Liver (tissue), 9 donors: Measurements from ENCODE around the gene DAPK3. TPM values are rescaled to one million over a fixed set of nuclear protein-coding genes. Genes with fewer than 3 reads are reported as not detected.

Source experiments
- DNase-seq: peaks from one replicate; pipeline ENCODE4 v3.0.0-alpha.2; 2017; ENCODE audit warnings: low spot score
- H3K27ac ChIP-seq, 2 donors: one replicate each; pipeline ENCODE4 v1.7.0; 2013; ENCODE audit warnings: inconsistent platforms in 2 of 2, low read length in 2 of 2, control low read depth in 1 of 2, low read depth in 1 of 2, mild to moderate bottlenecking in 1 of 2
- H3K27me3 ChIP-seq, 4 donors: one replicate each; pipeline versions ENCODE4 v1.6.1 to v1.7.0; 2013; ENCODE audit warnings: low read length in 3 of 4, inconsistent platforms in 1 of 4, mild to moderate bottlenecking in 1 of 4, moderate library complexity in 1 of 4; ENCODE audit not compliant: control insufficient read depth in 4 of 4, insufficient read depth in 4 of 4
- H3K36me3 ChIP-seq, 4 donors: one replicate each; pipeline versions ENCODE4 v1.6.1 to v1.7.0; 2013; ENCODE audit warnings: low read length in 3 of 4, mild to moderate bottlenecking in 3 of 4, low read depth in 1 of 4, moderate library complexity in 1 of 4; ENCODE audit not compliant: control insufficient read depth in 4 of 4, insufficient read depth in 3 of 4
- H3K4me1 ChIP-seq, 4 donors: one replicate each; pipeline versions ENCODE4 v1.6.1 to v1.7.0; 2013; ENCODE audit warnings: low read length in 3 of 4, mild to moderate bottlenecking in 3 of 4, moderate library complexity in 1 of 4; ENCODE audit not compliant: control insufficient read depth in 4 of 4, insufficient read depth in 4 of 4
- H3K4me3 ChIP-seq, 3 donors: one replicate each; pipeline versions ENCODE4 v1.6.1 to v1.7.0; 2013; ENCODE audit warnings: low read length in 3 of 3, control low read depth in 1 of 3, low read depth in 1 of 3, mild to moderate bottlenecking in 1 of 3
- H3K9ac ChIP-seq, 2 donors: one replicate each; pipeline ENCODE4 v1.7.0; 2013; ENCODE audit warnings: low read length in 2 of 2, mild to moderate bottlenecking in 2 of 2, moderate library complexity in 2 of 2, control low read depth in 1 of 2, low read depth in 1 of 2
- H3K9me3 ChIP-seq, 4 donors: one replicate each; pipeline versions ENCODE4 v1.6.1 to v1.7.0; 2013; ENCODE audit warnings: low read length in 3 of 4; ENCODE audit not compliant: control insufficient read depth in 4 of 4
- EGR1 ChIP-seq, 2 donors: IDR thresholded peaks; 2 replicates each; pipeline ENCODE4 v1.6.1; 2016 to 2018; ENCODE audit warnings: antibody characterized with exemption in 2 of 2, low read depth in 2 of 2
- FOXA1 ChIP-seq: IDR thresholded peaks from 2 replicates; pipeline ENCODE4 v1.6.1; 2016; ENCODE audit warnings: antibody characterized with exemption
- FOXA2 ChIP-seq: IDR thresholded peaks from 2 replicates; pipeline ENCODE4 v1.6.1; 2016; ENCODE audit warnings: antibody characterized with exemption
- GABPA ChIP-seq, 2 donors: IDR thresholded peaks in 1 of 2; conservative IDR thresholded peaks in 1 of 2; 2 replicates each; pipeline ENCODE4 v1.6.1; 2016; ENCODE audit warnings: antibody characterized with exemption in 2 of 2, mild to moderate bottlenecking in 1 of 2, moderate library complexity in 1 of 2
- HNF4A ChIP-seq, 2 donors: conservative IDR thresholded peaks; 2 replicates each; pipeline ENCODE4 v1.6.1; 2016; ENCODE audit warnings: antibody characterized with exemption in 2 of 2, mild to moderate bottlenecking in 2 of 2
- HNF4G ChIP-seq: IDR thresholded peaks from 2 replicates; pipeline ENCODE4 v1.6.1; 2016; ENCODE audit warnings: antibody characterized with exemption
- JUND ChIP-seq, 2 donors: IDR thresholded peaks; 2 replicates each; pipeline ENCODE4 v1.6.1; 2016; ENCODE audit warnings: antibody characterized with exemption in 2 of 2
- NR2F2 ChIP-seq: IDR thresholded peaks from 2 replicates; pipeline ENCODE4 v1.6.1; 2016; ENCODE audit warnings: antibody characterized with exemption
- RAD21 ChIP-seq, 2 donors: IDR thresholded peaks; 2 replicates each; pipeline ENCODE4 v1.6.1; 2016; ENCODE audit warnings: antibody characterized with exemption in 2 of 2, mild to moderate bottlenecking in 2 of 2
- RXRA ChIP-seq, 2 donors: IDR thresholded peaks; 2 replicates each; pipeline ENCODE4 v1.6.1; 2017 to 2018; ENCODE audit warnings: antibody characterized with exemption in 2 of 2, mild to moderate bottlenecking in 1 of 2
- SP1 ChIP-seq: IDR thresholded peaks from 2 replicates; pipeline ENCODE4 v1.6.1; 2018; ENCODE audit warnings: antibody characterized with exemption, mild to moderate bottlenecking
- TAF1 ChIP-seq: conservative IDR thresholded peaks from 2 replicates; pipeline ENCODE4 v1.6.1; 2016; ENCODE audit warnings: antibody characterized with exemption, mild to moderate bottlenecking
- YY1 ChIP-seq: IDR thresholded peaks from 2 replicates; pipeline ENCODE4 v1.6.1; 2016; ENCODE audit warnings: antibody characterized with exemption, mild to moderate bottlenecking
- WGBS: extraction: QIAGEN DNeasy Blood & Tissue Kit; methylation state at CpG from one replicate; pipeline ENCODE4 v1.1.7; 2013; 5-methylcytosine and 5-hydroxymethylcytosine counted together
- polyA plus RNA-seq, 2 donors: library from polyadenylated mRNA; stranded (reverse) in 1 of 2; unstranded in 1 of 2; fragments of 200-250 nt in 1 of 2; fragments of >200 nt in 1 of 2; fragmentation: Nextera tagmentation in 1 of 2; extraction: Ambion mirVana in 1 of 2; gene quantifications; one replicate each; pipeline versions ENCODE4 v1.2.1 to v1.2.3, GENCODE V29; 2013 to 2015
- total RNA-seq, 2 donors: library from RNA; depleted of rRNA; stranded (reverse); fragments of >200 nt; gene quantifications; one replicate each; pipeline ENCODE4 v1.2.3, GENCODE V29; 2014
- TF ChIP-seq, protein P1 (sequence below): IDR thresholded peaks from 2 replicates; pipeline ENCODE4 v1.6.1; 2016; ENCODE audit warnings: antibody characterized with exemption
- TF ChIP-seq, protein P2 (sequence below): IDR thresholded peaks from 2 replicates; pipeline ENCODE4 v1.6.1; 2016; ENCODE audit warnings: antibody characterized with exemption
- TF ChIP-seq, protein P3 (sequence below): IDR thresholded peaks from 2 replicates; pipeline ENCODE4 v1.6.1; 2016; ENCODE audit warnings: antibody characterized with exemption
- TF ChIP-seq, protein P4 (sequence below): fragments of 150-350 bp; IDR thresholded peaks from 2 replicates; pipeline ENCODE4 v1.5.1; 2017; ENCODE audit warnings: improper control_type of control experiment, low read depth, low read length; ENCODE audit not compliant: missing input control
- donor health status: healthy.
- donor health status: healthy.
- donor health status: healthy.
- donor health status: healthy.
- donor health status: healthy.

DAPK3 gene
- total and polyA plus RNA-seq, 4 donors, result 3.0 to 29.5 (median 23.8) TPM

DNA sequence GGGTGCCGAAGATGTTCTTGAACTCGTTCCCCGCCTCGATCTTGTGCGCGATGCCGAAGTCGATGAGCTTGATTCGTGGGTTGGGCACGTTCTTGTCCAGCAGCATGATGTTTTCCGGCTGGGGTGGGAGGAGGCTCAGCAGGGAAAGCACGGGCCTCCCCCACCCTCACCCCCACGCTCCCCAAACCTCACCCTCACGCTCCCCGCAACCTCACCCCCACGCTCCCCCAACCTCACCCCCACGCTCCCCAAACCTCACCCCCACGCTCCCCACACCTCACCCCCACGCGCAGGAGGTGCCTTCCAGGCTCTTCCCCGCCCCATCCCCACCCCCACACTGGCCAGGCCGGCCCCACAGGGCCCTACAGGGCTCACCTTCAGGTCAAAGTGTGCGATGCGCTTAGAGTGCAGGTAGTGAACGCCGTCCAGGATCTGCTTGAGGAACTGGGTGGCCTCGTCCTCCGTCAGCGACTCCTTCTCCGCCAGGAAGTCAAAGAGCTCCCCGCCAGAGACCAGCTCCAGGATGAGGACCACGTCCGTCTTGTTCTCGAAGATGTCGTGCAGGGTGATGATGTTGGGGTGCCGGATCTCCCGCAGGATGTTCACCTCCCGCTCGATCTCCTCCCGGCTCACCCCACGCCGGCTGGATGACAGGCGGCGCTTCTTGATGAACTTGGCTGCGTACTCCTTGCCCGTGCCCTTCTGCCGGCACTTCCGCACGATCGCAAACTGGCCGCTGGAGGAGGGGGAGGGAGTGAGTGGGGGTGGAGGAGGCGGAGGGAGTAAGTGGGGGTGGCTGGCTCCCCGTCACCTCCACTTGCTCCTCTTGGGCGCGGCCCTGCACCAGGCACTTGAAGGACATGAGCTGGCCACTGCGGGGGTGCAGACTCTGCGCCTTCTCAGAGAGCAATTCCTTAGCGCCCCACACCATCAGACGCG, 6.4 kb downstream of the DAPK3 start:
- no peak overlapping the region for H3K9ac ChIP-seq
- H3K9me3 ChIP-seq, result no peaks in the 10 kb centered on the region
- TF ChIP-seq, protein P1, sequence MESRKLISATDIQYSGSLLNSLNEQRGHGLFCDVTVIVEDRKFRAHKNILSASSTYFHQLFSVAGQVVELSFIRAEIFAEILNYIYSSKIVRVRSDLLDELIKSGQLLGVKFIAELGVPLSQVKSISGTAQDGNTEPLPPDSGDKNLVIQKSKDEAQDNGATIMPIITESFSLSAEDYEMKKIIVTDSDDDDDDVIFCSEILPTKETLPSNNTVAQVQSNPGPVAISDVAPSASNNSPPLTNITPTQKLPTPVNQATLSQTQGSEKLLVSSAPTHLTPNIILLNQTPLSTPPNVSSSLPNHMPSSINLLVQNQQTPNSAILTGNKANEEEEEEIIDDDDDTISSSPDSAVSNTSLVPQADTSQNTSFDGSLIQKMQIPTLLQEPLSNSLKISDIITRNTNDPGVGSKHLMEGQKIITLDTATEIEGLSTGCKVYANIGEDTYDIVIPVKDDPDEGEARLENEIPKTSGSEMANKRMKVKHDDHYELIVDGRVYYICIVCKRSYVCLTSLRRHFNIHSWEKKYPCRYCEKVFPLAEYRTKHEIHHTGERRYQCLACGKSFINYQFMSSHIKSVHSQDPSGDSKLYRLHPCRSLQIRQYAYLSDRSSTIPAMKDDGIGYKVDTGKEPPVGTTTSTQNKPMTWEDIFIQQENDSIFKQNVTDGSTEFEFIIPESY, result no peak
- no peak for TF ChIP-seq TAF1
- no peak for TF ChIP-seq NR2F2
- TF ChIP-seq, protein P2, sequence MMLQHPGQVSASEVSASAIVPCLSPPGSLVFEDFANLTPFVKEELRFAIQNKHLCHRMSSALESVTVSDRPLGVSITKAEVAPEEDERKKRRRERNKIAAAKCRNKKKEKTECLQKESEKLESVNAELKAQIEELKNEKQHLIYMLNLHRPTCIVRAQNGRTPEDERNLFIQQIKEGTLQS, result no peak
- TF ChIP-seq HNF4A (conservative IDR thresholded peaks at IDR 0.05), result no peak
- TF ChIP-seq FOXA2, result no peak
- TF ChIP-seq JUND (IDR thresholded peaks at IDR 0.05), result no peak
- TF ChIP-seq, protein P3, sequence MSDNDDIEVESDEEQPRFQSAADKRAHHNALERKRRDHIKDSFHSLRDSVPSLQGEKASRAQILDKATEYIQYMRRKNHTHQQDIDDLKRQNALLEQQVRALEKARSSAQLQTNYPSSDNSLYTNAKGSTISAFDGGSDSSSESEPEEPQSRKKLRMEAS, result no peak
- TF ChIP-seq YY1, result no peak
- no peak for TF ChIP-seq EGR1 (IDR thresholded peaks at IDR 0.05; ENCODE audit: low read depth in 2 of 2)
- TF ChIP-seq RAD21 (IDR thresholded peaks at IDR 0.05), result no peak
- no peak for TF ChIP-seq HNF4G
- TF ChIP-seq GABPA (IDR thresholded peaks at IDR 0.05 in 1 of 2, conservative IDR thresholded peaks at IDR 0.05 in 1 of 2), result no peak
- TF ChIP-seq, protein P4, sequence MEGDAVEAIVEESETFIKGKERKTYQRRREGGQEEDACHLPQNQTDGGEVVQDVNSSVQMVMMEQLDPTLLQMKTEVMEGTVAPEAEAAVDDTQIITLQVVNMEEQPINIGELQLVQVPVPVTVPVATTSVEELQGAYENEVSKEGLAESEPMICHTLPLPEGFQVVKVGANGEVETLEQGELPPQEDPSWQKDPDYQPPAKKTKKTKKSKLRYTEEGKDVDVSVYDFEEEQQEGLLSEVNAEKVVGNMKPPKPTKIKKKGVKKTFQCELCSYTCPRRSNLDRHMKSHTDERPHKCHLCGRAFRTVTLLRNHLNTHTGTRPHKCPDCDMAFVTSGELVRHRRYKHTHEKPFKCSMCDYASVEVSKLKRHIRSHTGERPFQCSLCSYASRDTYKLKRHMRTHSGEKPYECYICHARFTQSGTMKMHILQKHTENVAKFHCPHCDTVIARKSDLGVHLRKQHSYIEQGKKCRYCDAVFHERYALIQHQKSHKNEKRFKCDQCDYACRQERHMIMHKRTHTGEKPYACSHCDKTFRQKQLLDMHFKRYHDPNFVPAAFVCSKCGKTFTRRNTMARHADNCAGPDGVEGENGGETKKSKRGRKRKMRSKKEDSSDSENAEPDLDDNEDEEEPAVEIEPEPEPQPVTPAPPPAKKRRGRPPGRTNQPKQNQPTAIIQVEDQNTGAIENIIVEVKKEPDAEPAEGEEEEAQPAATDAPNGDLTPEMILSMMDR, result no peak
- no peak for TF ChIP-seq FOXA1
- no peak for TF ChIP-seq SP1
- TF ChIP-seq RXRA (IDR thresholded peaks at IDR 0.05), result no peak
- peaks cover 3 to 63% (median 33%) of the 10 kb centered on the region in 4 donors for H3K36me3 ChIP-seq
- peaks cover 3 to 12% (median 6%) of the 10 kb centered on the region in 4 donors for H3K4me1 ChIP-seq
- H3K27ac ChIP-seq, result no peak overlapping the region
- H3K27me3 ChIP-seq, result no peaks in the 10 kb centered on the region
- 95% methylated on average over 60 of the region's 60 CpGs for WGBS
- H3K4me3 ChIP-seq, result no peak overlapping the region
- DNase-seq, result no peak

DNA sequence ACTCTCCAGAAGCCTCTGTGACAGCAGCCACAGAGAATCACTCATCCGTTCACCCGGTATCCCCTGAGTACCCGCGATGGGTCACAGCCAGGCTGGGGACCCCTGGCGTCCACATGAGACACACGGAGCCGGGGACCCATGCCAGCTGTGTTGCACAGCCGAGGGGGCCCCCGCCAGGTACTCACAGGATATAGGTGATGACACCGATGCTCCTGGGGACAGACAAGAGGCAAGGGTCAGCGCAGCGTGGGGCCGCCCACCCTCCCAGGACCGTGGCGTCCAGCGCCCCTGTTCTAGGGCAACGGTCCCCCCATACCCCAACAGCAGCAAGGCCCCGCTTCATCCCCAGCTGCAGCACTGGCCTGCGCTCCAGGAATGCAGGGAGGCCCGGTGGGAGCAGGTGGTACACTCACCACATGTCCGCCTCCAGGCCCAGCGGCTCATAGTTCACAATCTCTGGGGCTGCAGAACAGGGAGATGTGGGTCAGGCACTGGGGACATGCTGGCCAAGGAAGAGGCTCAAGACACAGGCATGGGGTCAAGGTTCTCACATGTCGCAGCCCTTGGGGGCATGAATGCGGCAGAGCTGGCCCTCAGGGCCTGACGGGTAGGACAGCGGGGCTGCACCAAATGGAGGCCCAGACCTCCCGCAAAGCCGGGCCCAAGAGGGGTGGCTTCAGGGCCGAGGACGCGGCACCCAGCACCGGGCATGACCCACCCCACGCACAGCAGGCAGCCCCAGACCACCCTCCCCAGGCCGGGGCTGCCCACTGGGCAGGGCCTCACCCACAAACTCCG, 7.2 kb downstream of the DAPK3 start:
- Histone ChIP-seq H3K9ac (no peak overlapping the region), H3K27ac (no peak overlapping the region), H3K36me3 (peaks cover 3 to 71% (median 36%) of the 10 kb centered on the region in 4 donors), H3K27me3 (no peaks in the 10 kb centered on the region), H3K9me3 (no peaks in the 10 kb centered on the region), H3K4me1 (peaks cover 0 to 5% (median 4%) of the 10 kb centered on the region in 4 donors), H3K4me3 (no peak overlapping the region)
- WGBS, result 97% methylated on average over 35 of the region's 35 CpGs
- DNase-seq, result no peak
- TF ChIP-seq, protein P4, result no peak
- TF ChIP-seq HNF4G, result no peak
- TF ChIP-seq SP1, result no peak
- no peak for TF ChIP-seq FOXA2
